H9 (cell line): ENCODE measurements around the gene DGKD. TPM values are rescaled to one million over a fixed set of nuclear protein-coding genes. Genes with fewer than 3 reads are reported as not detected.

Experiments used
- DNase-seq: peaks from one replicate; pipeline ENCODE4 v3.0.0-alpha.2; 2017
- H2AFZ ChIP-seq: one replicate; pipeline ENCODE4 v1.6.1; 2013; ENCODE audit warnings: mild to moderate bottlenecking, low read length, control low read depth, moderate library complexity
- H2AK5ac ChIP-seq: 2 replicates; pipeline ENCODE4 v1.6.1; 2013; ENCODE audit warnings: low read length, control low read depth, mixed read lengths; ENCODE audit not compliant: insufficient read length
- H2BK120ac ChIP-seq: one replicate; pipeline ENCODE4 v1.6.1; 2013; ENCODE audit warnings: low read depth, mild to moderate bottlenecking, low read length, control low read depth, inconsistent platforms; ENCODE audit not compliant: poor library complexity, severe bottlenecking
- H2BK12ac ChIP-seq: 2 replicates; pipeline ENCODE4 v1.6.1; 2013; ENCODE audit warnings: low read length, control low read depth, mixed read lengths, low read depth; ENCODE audit not compliant: insufficient read length
- H2BK15ac ChIP-seq: 2 replicates; pipeline ENCODE4 v1.6.1; 2013; ENCODE audit warnings: low read depth, low read length, control low read depth
- H2BK20ac ChIP-seq: one replicate; pipeline ENCODE4 v1.6.1; 2013; ENCODE audit warnings: low read depth, mild to moderate bottlenecking, low read length, control low read depth, inconsistent platforms; ENCODE audit not compliant: poor library complexity, severe bottlenecking
- H2BK5ac ChIP-seq: 2 replicates; pipeline ENCODE4 v1.6.1; 2013; ENCODE audit warnings: low read length, control low read depth, mixed read lengths; ENCODE audit not compliant: insufficient read length
- H3K14ac ChIP-seq: 2 replicates; pipeline ENCODE4 v1.6.1; 2013; ENCODE audit warnings: low read length, control low read depth; ENCODE audit not compliant: insufficient read depth
- H3K18ac ChIP-seq: 2 replicates; pipeline ENCODE4 v1.6.1; 2013; ENCODE audit warnings: low read depth, mild to moderate bottlenecking, mixed read lengths, low read length, control low read depth; ENCODE audit not compliant: insufficient read length
- H3K23ac ChIP-seq: 2 replicates; pipeline ENCODE4 v1.6.1; 2013; ENCODE audit warnings: low read length, control low read depth, mixed read lengths, low read depth; ENCODE audit not compliant: insufficient read length
- H3K23me2 ChIP-seq: 2 replicates; pipeline ENCODE4 v1.6.1; 2013; ENCODE audit warnings: low read depth, mild to moderate bottlenecking, mixed read lengths, low read length, control low read depth; ENCODE audit not compliant: insufficient read length, poor library complexity, severe bottlenecking
- H3K27ac ChIP-seq: 2 replicates; pipeline ENCODE4 v1.5.1; 2013; ENCODE audit warnings: low read length, control low read depth, mixed read lengths, low read depth; ENCODE audit not compliant: insufficient read length
- H3K27me3 ChIP-seq: 2 replicates; pipeline ENCODE4 v1.6.1; 2013; ENCODE audit warnings: low read length, control low read depth, inconsistent platforms; ENCODE audit not compliant: insufficient read depth
- H3K4ac ChIP-seq: 2 replicates; pipeline ENCODE4 v1.6.1; 2013; ENCODE audit warnings: low read depth, mild to moderate bottlenecking, control low read depth, inconsistent platforms, low read length, moderate library complexity
- H3K4me1 ChIP-seq: 2 replicates; pipeline ENCODE4 v1.6.1; 2013; ENCODE audit warnings: low read length, control low read depth, inconsistent platforms; ENCODE audit not compliant: insufficient read depth
- H3K4me2 ChIP-seq: 2 replicates; pipeline ENCODE4 v1.6.1; 2013; ENCODE audit warnings: low read length, control low read depth, mixed read lengths; ENCODE audit not compliant: insufficient read length, insufficient read depth
- H3K56ac ChIP-seq: 2 replicates; pipeline ENCODE4 v1.6.1; 2013; ENCODE audit warnings: low read depth, mild to moderate bottlenecking, mixed read lengths, low read length, control low read depth; ENCODE audit not compliant: insufficient read length
- H3K79me1 ChIP-seq: 2 replicates; pipeline ENCODE4 v1.6.1; 2013; ENCODE audit warnings: low read depth, mild to moderate bottlenecking, moderate library complexity, low read length, control low read depth, inconsistent platforms; ENCODE audit not compliant: insufficient read depth, poor library complexity, severe bottlenecking
- H3K79me2 ChIP-seq: 2 replicates; pipeline ENCODE4 v1.6.1; 2013; ENCODE audit warnings: low read length, control low read depth, inconsistent platforms; ENCODE audit not compliant: insufficient read depth
- H3K9ac ChIP-seq: 2 replicates; pipeline ENCODE4 v1.6.1; 2013; ENCODE audit warnings: low read length, control low read depth, mixed read lengths; ENCODE audit not compliant: insufficient read length; ENCODE audit errors: extremely low read depth
- H3K9me3 ChIP-seq: one replicate; pipeline ENCODE4 v1.6.1; 2013; ENCODE audit warnings: low read depth, low read length, inconsistent platforms; ENCODE audit not compliant: control insufficient read depth
- H3T11ph ChIP-seq: one replicate; pipeline ENCODE4 v1.6.1; 2013; ENCODE audit warnings: mild to moderate bottlenecking, low read length, control low read depth, inconsistent platforms
- H4K20me1 ChIP-seq: one replicate; pipeline ENCODE4 v1.6.1; 2013; ENCODE audit not compliant: control insufficient read depth, insufficient read length, insufficient read depth
- H4K5ac ChIP-seq: 2 replicates; pipeline ENCODE4 v1.6.1; 2013; ENCODE audit warnings: low read depth, mild to moderate bottlenecking, mixed read lengths, low read length, control low read depth; ENCODE audit not compliant: insufficient read length
- H4K8ac ChIP-seq: replicated peaks from 2 replicates; pipeline ENCODE4 v1.6.1; 2013; ENCODE audit warnings: low read length, control low read depth, mixed read lengths, low read depth; ENCODE audit not compliant: insufficient read length
- H4K91ac ChIP-seq: 2 replicates; pipeline ENCODE4 v1.6.1; 2013; ENCODE audit warnings: low read depth, mild to moderate bottlenecking, moderate library complexity, mixed read lengths, low read length, control low read depth; ENCODE audit not compliant: insufficient read length
- H3K27ac Mint-ChIP-seq, 3 experiments: 2 replicates in 2 of 3; 3 replicates in 1 of 3; pipeline ENCODE4 v1.8.0; 2020 to 2021; ENCODE audit warnings: mixed read lengths in 3 of 3, mild to moderate bottlenecking in 1 of 3, moderate library complexity in 1 of 3
- H3K27me3 Mint-ChIP-seq: 2 replicates; pipeline ENCODE4 v1.8.0; 2021; ENCODE audit warnings: low read depth, mild to moderate bottlenecking, moderate library complexity, mixed read lengths
- H3K36me3 Mint-ChIP-seq, 3 experiments: 2 replicates in 2 of 3; 3 replicates in 1 of 3; pipeline ENCODE4 v1.8.0; 2020 to 2021; ENCODE audit warnings: low read depth in 3 of 3, mixed read lengths in 3 of 3; ENCODE audit not compliant: insufficient read depth in 1 of 3
- H3K4me1 Mint-ChIP-seq, 2 experiments: 2 replicates each; pipeline ENCODE4 v1.8.0; 2020; ENCODE audit warnings: mixed read lengths in 2 of 2
- H3K4me3 Mint-ChIP-seq, 2 experiments: 2 replicates in 1 of 2; 3 replicates in 1 of 2; pipeline ENCODE4 v1.8.0; 2020 to 2021; ENCODE audit warnings: mild to moderate bottlenecking in 2 of 2, mixed read lengths in 2 of 2, moderate library complexity in 1 of 2
- H3K9me3 Mint-ChIP-seq, 2 experiments: 2 replicates in 1 of 2; 3 replicates in 1 of 2; pipeline ENCODE4 v1.8.0; 2020; ENCODE audit warnings: mild to moderate bottlenecking in 2 of 2, mixed read lengths in 2 of 2, moderate library complexity in 1 of 2
- CTCF ChIP-seq: fragments of 200-600 bp; sonication (generic); conservative IDR thresholded peaks from 3 replicates; pipeline ENCODE4 v1.8.0; 2021; ENCODE audit warnings: antibody characterized with exemption, mild to moderate bottlenecking
- WGBS: extraction: QIAGEN DNeasy Blood & Tissue Kit; methylation state at CpG from one replicate; pipeline ENCODE4 v1.1.7; 2013; ENCODE audit warnings: missing lambda C conversion rate, low lambda C conversion rate, mixed read lengths; ENCODE audit not compliant: insufficient read length; ENCODE audit errors: extremely low coverage; 5-methylcytosine and 5-hydroxymethylcytosine counted together
- total RNA-seq: library from RNA; stranded (reverse); gene quantifications from 2 replicates; pipeline ENCODE4 v1.2.1, GENCODE V29; 2021

The DGKD gene
- total RNA-seq, 1 experiment from 2014 or later = 20.7 TPM

- no peak overlapping the region for H3K18ac ChIP-seq
- H3K27me3 ChIP-seq = peaks cover 5% of the 10 kb centered on the region; the same call in 1 of the 2 replicates
- TF ChIP-seq CTCF = no peak
- H3K4ac ChIP-seq = no peak overlapping the region
- H3K27ac ChIP-seq = no peak overlapping the region
- H3K9me3 Mint-ChIP-seq = peaks cover 3% of the 10 kb centered on the region in 2 experiments; a peak in 1 of 5 replicates
- no peaks in the 10 kb centered on the region for H4K20me1 ChIP-seq
- H2BK120ac ChIP-seq = no peak overlapping the region
- H3K4me1 Mint-ChIP-seq = peaks cover 15 to 17% of the 10 kb centered on the region in 2 experiments
- H3T11ph ChIP-seq = no peak overlapping the region
- H3K9ac ChIP-seq = no peak overlapping the region
- H4K8ac ChIP-seq = no peak overlapping the region
- H3K36me3 Mint-ChIP-seq = peaks cover 2 to 10% (median 3%) of the 10 kb centered on the region in 3 experiments; a peak in 4 of 7 replicates
- H3K79me1 ChIP-seq = no peaks in the 10 kb centered on the region
- DNase-seq = no peak
- no peak overlapping the region for H2BK5ac ChIP-seq
- H3K23ac ChIP-seq = no peak overlapping the region
- no peak overlapping the region for H2AFZ ChIP-seq
- peaks cover 13% of the 10 kb centered on the region for H3K23me2 ChIP-seq
- no peak overlapping the region for H3K27ac Mint-ChIP-seq
- no peaks in the 10 kb centered on the region for H3K4me1 ChIP-seq
- no peak overlapping the region for H3K56ac ChIP-seq
- no peaks in the 10 kb centered on the region for H3K9me3 ChIP-seq
- H2BK15ac ChIP-seq = no peak overlapping the region
- no peak overlapping the region for H2BK12ac ChIP-seq
- H2AK5ac ChIP-seq = no peak overlapping the region
- no CpG with 5 or more reads among the region's 7 CpGs for WGBS
- no peak overlapping the region for H3K4me2 ChIP-seq
- no peak overlapping the region for H4K91ac ChIP-seq
- no peak overlapping the region for H2BK20ac ChIP-seq
- no peak overlapping the region for H3K4me3 Mint-ChIP-seq
- no peak overlapping the region for H3K14ac ChIP-seq
- H3K27me3 Mint-ChIP-seq = peaks cover 86% of the 10 kb centered on the region
- H3K79me2 ChIP-seq = no peaks in the 10 kb centered on the region
- H4K5ac ChIP-seq = no peak overlapping the region
Measured at GRCh38 chr2:233351423-233351822, 2.9 kb upstream of the DGKD start.
